Neural progenitor cell (in vitro differentiated cells): Measurements from ENCODE around the gene P2RX1. TPM values are rescaled to one million over a fixed set of nuclear protein-coding genes. Genes with fewer than 3 reads are reported as not detected.
A peak's percentile ranks its signal among the peaks of the same experiment; 100 is the strongest.

ENCODE experiments used
- DNase-seq: peaks from one replicate; pipeline ENCODE4 v3.0.0-alpha.2; 2016; ENCODE audit warnings: low spot score
- H2AFZ ChIP-seq: fragments of 200-600 bp; sonication (generic); replicated peaks from 2 replicates; pipeline ENCODE4 v1.6.1; 2016; ENCODE audit warnings: antibody characterized with exemption
- H3F3A ChIP-seq: fragments of 200-600 bp; sonication (generic); 2 replicates; pipeline ENCODE4 v1.6.1; 2016; ENCODE audit warnings: antibody characterized with exemption, low read depth
- H3K27ac ChIP-seq: fragments of 200-600 bp; sonication (generic); 2 replicates; pipeline ENCODE4 v1.5.1; 2016; ENCODE audit warnings: mild to moderate bottlenecking
- H3K27me3 ChIP-seq: fragments of 200-600 bp; sonication (generic); 2 replicates; pipeline ENCODE4 v1.6.1; 2016; ENCODE audit warnings: mild to moderate bottlenecking, moderate library complexity
- H3K36me3 ChIP-seq: fragments of 200-600 bp; sonication (generic); 2 replicates; pipeline ENCODE4 v1.5.1; 2016
- H3K4me1 ChIP-seq: fragments of 200-600 bp; sonication (generic); 2 replicates; pipeline ENCODE4 v1.6.1; 2016; ENCODE audit warnings: mixed run types
- H3K4me2 ChIP-seq: fragments of 200-600 bp; sonication (generic); 2 replicates; pipeline ENCODE4 v1.6.1; 2016
- H3K4me3 ChIP-seq: fragments of 200-600 bp; sonication (generic); 2 replicates; pipeline ENCODE4 v1.5.1; 2016
- H3K79me2 ChIP-seq: fragments of 200-600 bp; sonication (generic); 2 replicates; pipeline ENCODE4 v1.6.1; 2016; ENCODE audit warnings: low read depth
- H3K9ac ChIP-seq: fragments of 200-600 bp; sonication (generic); 2 replicates; pipeline ENCODE4 v1.6.1; 2016
- H3K9me3 ChIP-seq: fragments of 200-600 bp; sonication (generic); 2 replicates; pipeline ENCODE4 v1.5.1; 2016; ENCODE audit warnings: low read depth
- H4K20me1 ChIP-seq: fragments of 200-600 bp; sonication (generic); 2 replicates; pipeline ENCODE4 v1.6.1; 2016; ENCODE audit warnings: low read depth
- H3K27ac Mint-ChIP-seq: 3 replicates; pipeline ENCODE4 v1.8.0; 2021; ENCODE audit warnings: mixed read lengths
- H3K27me3 Mint-ChIP-seq: 2 replicates; pipeline ENCODE4 v1.8.0; 2022; ENCODE audit warnings: low read depth, mild to moderate bottlenecking, inconsistent platforms, moderate library complexity, mixed read lengths; ENCODE audit not compliant: insufficient read depth
- H3K36me3 Mint-ChIP-seq: 3 replicates; pipeline ENCODE4 v1.8.0; 2021; ENCODE audit warnings: mixed read lengths
- H3K4me1 Mint-ChIP-seq: 3 replicates; pipeline ENCODE4 v1.8.0; 2021; ENCODE audit warnings: mixed read lengths
- H3K4me3 Mint-ChIP-seq: 3 replicates; pipeline ENCODE4 v1.8.0; 2021; ENCODE audit warnings: mild to moderate bottlenecking, moderate library complexity, mixed read lengths
- H3K9me3 Mint-ChIP-seq: 3 replicates; pipeline ENCODE4 v1.8.0; 2020; ENCODE audit warnings: mixed read lengths
- EZH2 ChIP-seq: fragments of 200-600 bp; sonication (generic); IDR thresholded peaks from 2 replicates; pipeline ENCODE4 v1.6.1; 2017; ENCODE audit warnings: antibody characterized with exemption, mild to moderate bottlenecking, moderate library complexity
- EZH2phosphoT487 ChIP-seq: fragments of 200-600 bp; sonication (generic); IDR thresholded peaks from 2 replicates; pipeline ENCODE4 v1.6.1; 2017; ENCODE audit warnings: antibody characterized with exemption
- total RNA-seq: library from RNA; depleted of rRNA; stranded (reverse); fragments of >200 nt; gene quantifications from 2 replicates; pipeline ENCODE4 v1.2.3, GENCODE V29; 2015; ENCODE audit warnings: low replicate concordance
- TF ChIP-seq, protein P1 (sequence below): fragments of 200-600 bp; sonication (generic); IDR thresholded peaks from 2 replicates; pipeline ENCODE4 v1.5.1; 2017; ENCODE audit warnings: antibody characterized with exemption, mild to moderate bottlenecking

Gene P2RX1
- total RNA-seq, 1 donor from 2014 or later = not detected

DNA sequence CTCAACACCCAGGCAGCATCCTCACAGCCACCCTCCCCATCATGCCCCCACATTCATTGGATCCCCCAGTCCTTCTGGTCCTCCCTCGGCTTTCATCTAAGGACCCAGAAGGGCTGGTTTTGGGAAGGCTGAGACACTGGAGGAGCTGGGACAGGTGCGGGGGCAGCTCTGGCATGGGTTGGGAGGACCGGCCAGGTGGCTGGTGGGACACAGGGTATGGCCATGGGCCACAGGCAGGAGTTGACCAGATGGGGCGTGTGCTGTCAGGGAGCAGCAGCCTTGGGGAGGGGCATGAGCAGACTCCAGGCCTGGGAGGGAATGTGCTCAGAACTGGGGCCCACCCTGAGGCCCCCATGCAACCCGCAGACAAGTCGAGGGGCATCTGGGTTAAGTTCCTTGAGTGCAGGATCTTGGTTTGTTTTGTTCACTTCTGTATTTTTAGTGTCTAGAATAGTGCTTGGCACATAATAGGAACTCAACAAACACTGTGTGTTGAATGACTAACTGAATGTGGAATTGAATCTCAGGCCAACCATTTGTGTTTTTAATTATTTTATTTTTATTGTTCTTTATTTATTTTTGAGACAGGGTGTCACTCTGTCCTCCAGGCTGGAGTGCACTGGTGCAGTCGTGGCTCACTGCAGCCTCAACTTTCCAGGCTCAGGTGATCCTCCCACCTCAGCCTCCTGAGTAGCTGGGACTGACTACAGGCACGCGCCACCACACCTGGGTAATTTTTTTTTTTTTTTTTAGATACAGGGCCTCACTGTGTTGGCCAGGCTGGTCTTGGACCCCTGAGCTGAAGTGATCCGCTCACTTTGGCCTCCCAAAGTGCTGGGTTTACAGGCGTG, 5.6 kb downstream of the P2RX1 start:
- no peak for TF ChIP-seq EZH2
- no peak for TF ChIP-seq EZH2phosphoT487
- Mint-ChIP-seq H3K36me3 (no peaks in the 10 kb centered on the region), H3K4me1 (peaks cover 7% of the 10 kb centered on the region), H3K27ac (no peak overlapping the region), H3K4me3 (no peak overlapping the region), H3K27me3 (no peaks in the 10 kb centered on the region), H3K9me3 (no peaks in the 10 kb centered on the region)
- Histone ChIP-seq H2AFZ (no peak overlapping the region), H3K79me2 (no peaks in the 10 kb centered on the region), H3F3A (no peaks in the 10 kb centered on the region), H3K4me1 (no peaks in the 10 kb centered on the region), H3K9me3 (no peaks in the 10 kb centered on the region), H4K20me1 (no peaks in the 10 kb centered on the region), H3K27ac (no peak overlapping the region), H3K9ac (no peak overlapping the region), H3K4me3 (no peak overlapping the region), H3K27me3 (no peaks in the 10 kb centered on the region), H3K4me2 (no peak overlapping the region), H3K36me3 (no peaks in the 10 kb centered on the region)
- DNase-seq = no peak

DNA sequence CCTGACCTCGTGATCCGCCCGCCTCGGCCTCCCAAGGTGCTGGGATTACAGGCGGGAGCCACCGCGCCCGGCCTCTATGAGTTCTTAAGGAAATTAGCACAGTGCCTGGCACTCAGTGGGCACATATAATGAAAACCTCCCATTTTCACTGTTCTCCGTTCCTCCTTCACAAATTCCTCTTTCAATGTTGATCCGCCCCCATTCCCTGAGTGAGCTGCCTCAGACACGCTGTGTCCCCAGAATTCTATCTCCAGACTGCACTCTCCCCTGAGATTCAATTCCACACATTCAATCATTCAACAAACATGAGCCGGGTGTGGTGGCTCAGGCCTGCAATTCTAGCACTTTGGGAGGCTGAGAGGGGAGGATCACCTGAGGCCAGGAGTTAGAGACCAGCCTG, 7.0 kb downstream of the P2RX1 start:
- Histone ChIP-seq H3F3A (no peaks in the 10 kb centered on the region), H4K20me1 (no peaks in the 10 kb centered on the region), H3K9me3 (no peaks in the 10 kb centered on the region), H3K4me2 (no peak overlapping the region), H2AFZ (no peak overlapping the region), H3K27ac (no peak overlapping the region), H3K27me3 (no peaks in the 10 kb centered on the region), H3K4me3 (no peak overlapping the region), H3K79me2 (no peaks in the 10 kb centered on the region), H3K9ac (no peak overlapping the region), H3K4me1 (no peaks in the 10 kb centered on the region), H3K36me3 (no peaks in the 10 kb centered on the region)
- DNase-seq = no peak
- TF ChIP-seq, protein P1, sequence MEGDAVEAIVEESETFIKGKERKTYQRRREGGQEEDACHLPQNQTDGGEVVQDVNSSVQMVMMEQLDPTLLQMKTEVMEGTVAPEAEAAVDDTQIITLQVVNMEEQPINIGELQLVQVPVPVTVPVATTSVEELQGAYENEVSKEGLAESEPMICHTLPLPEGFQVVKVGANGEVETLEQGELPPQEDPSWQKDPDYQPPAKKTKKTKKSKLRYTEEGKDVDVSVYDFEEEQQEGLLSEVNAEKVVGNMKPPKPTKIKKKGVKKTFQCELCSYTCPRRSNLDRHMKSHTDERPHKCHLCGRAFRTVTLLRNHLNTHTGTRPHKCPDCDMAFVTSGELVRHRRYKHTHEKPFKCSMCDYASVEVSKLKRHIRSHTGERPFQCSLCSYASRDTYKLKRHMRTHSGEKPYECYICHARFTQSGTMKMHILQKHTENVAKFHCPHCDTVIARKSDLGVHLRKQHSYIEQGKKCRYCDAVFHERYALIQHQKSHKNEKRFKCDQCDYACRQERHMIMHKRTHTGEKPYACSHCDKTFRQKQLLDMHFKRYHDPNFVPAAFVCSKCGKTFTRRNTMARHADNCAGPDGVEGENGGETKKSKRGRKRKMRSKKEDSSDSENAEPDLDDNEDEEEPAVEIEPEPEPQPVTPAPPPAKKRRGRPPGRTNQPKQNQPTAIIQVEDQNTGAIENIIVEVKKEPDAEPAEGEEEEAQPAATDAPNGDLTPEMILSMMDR = no peak
- TF ChIP-seq EZH2 (no peak), EZH2phosphoT487 (no peak)
- H3K36me3 Mint-ChIP-seq = no peaks in the 10 kb centered on the region
- H3K9me3 Mint-ChIP-seq = no peaks in the 10 kb centered on the region
- no peak overlapping the region for H3K27ac Mint-ChIP-seq
- H3K4me3 Mint-ChIP-seq = no peak overlapping the region
- peaks cover 7% of the 10 kb centered on the region for H3K4me1 Mint-ChIP-seq
- H3K27me3 Mint-ChIP-seq = no peaks in the 10 kb centered on the region

DNA sequence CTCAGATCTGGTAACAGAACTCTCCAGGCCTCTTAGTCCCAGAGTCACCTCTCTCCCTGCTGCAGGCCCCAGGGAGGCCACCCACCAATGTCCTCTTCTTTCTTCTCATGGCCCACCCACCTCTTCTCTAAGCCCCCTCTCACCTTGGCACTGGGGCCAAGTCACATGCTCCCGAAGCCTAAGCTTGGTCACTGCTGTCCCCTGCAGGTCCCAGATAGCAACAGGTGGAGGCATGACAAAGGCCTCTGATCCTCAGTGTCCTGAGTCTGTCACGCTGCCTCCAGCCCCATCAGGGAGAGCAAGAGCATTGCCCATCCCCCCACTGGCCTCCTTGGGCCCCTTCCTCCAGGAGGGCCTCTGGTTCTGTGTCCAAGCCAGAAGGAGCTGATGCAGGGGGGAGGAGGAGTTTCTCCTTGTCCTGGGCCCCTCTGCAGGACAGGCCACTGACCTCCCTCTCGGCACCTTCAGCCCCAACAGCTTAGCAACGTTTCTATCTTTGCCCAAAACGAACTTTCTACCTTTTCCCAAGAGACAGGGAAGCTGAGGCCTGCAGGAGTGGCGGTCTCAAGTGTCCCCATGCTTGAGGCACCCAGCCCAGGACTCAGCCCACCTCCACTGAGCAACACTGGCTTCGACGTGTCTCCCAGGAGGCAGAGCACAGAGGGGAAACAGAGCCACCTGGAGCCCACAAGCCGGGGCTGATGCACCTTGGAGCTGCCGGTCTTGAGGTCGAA, 8.6 kb downstream of the P2RX1 start:
- TF ChIP-seq, protein P1 = peak; percentile 57
- TF ChIP-seq EZH2 (no peak), EZH2phosphoT487 (no peak)
- Histone ChIP-seq H3K27ac (no peak overlapping the region), H3K4me2 (no peak overlapping the region), H3K27me3 (no peaks in the 10 kb centered on the region), H3K9ac (no peak overlapping the region), H4K20me1 (no peaks in the 10 kb centered on the region), H3F3A (no peaks in the 10 kb centered on the region), H3K79me2 (no peaks in the 10 kb centered on the region), H3K4me1 (no peaks in the 10 kb centered on the region), H3K4me3 (no peak overlapping the region), H3K9me3 (no peaks in the 10 kb centered on the region), H2AFZ (no peak overlapping the region), H3K36me3 (no peaks in the 10 kb centered on the region)
- DNase-seq = peak; percentile 67
- Mint-ChIP-seq H3K4me1 (peaks cover 7% of the 10 kb centered on the region), H3K27me3 (no peaks in the 10 kb centered on the region), H3K4me3 (no peak overlapping the region), H3K36me3 (no peaks in the 10 kb centered on the region), H3K27ac (peak overlapping the region; percentile 84), H3K9me3 (no peaks in the 10 kb centered on the region)
